ENCODE measurements around the gene GATD1.
A peak's percentile ranks its signal among the peaks of the same experiment; 100 is the strongest.

GATD1 gene

DNA sequence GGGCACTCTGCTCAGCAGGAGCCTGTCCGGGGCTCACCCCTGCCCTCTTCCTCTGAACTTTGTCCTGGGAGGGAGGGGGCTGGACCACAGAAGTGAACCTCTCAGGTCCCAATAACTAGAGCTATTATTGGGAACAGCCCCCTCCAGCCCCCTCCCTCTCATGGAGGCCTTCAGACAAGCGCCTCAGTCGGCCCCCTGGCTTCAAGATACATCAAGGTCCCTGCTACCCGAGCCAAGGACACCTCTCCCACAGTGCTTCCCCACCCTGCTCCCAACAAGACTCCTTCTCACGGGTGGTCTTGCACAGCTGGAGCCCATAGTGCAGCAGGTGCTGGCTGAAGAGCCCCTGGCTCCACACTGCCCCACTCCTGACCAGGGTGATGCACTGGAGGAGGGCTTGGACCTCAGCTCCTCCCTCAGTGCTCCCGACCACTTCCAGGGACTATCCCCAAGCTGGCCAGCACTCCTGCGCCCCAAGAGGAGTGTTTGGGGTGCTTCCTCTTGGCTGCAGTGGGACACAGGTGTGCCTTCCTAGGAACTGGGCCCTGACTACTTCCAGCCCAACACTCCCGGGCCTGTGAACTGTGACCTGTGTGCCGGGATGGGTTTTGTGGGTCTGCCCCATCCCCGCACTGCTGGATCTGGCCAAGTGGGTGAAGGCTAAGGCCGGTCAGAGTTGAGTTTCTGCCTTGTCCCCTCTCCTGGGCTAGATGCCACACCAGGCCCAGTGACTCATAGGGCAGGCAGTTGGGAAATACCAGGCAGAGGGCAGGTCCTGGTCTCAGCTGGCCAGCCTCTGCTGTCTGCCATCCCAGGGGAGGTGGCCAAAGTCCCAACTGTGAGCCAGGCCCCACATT, 43.6 kb upstream of the GATD1 start:
- Histone ChIP-seq H2AFZ (no peak overlapping the region), H3K27ac (no peak overlapping the region), H3K79me2 (peaks cover 2% of the 10 kb centered on the region), H3K9ac (no peak overlapping the region), H3K4me1 (peaks cover 5% of the 10 kb centered on the region), H3K36me3 (ENCODE audit: control insufficient read depth, insufficient read depth, low read length) (no peaks in the 10 kb centered on the region), H3K4me2 (ENCODE audit: low read length) (peak overlapping the region; percentile 81), H3K27me3 (ENCODE audit: control insufficient read depth, insufficient read depth, low read length) (no peaks in the 10 kb centered on the region), H3K9me3 (ENCODE audit: control insufficient read depth, low read length) (no peaks in the 10 kb centered on the region), H3K4me3 (ENCODE audit: low read depth, low read length) (peak overlapping the region; percentile 79)
- TF ChIP-seq, protein P1, sequence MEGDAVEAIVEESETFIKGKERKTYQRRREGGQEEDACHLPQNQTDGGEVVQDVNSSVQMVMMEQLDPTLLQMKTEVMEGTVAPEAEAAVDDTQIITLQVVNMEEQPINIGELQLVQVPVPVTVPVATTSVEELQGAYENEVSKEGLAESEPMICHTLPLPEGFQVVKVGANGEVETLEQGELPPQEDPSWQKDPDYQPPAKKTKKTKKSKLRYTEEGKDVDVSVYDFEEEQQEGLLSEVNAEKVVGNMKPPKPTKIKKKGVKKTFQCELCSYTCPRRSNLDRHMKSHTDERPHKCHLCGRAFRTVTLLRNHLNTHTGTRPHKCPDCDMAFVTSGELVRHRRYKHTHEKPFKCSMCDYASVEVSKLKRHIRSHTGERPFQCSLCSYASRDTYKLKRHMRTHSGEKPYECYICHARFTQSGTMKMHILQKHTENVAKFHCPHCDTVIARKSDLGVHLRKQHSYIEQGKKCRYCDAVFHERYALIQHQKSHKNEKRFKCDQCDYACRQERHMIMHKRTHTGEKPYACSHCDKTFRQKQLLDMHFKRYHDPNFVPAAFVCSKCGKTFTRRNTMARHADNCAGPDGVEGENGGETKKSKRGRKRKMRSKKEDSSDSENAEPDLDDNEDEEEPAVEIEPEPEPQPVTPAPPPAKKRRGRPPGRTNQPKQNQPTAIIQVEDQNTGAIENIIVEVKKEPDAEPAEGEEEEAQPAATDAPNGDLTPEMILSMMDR (IDR thresholded peaks at IDR 0.05), result no peak

GRCh38 chr11:819943-820649, 42.8 kb upstream of the GATD1 start:
- peaks cover 2% of the 10 kb centered on the region for H3K79me2 ChIP-seq
- peak overlapping the region; percentile 75 for H3K27ac ChIP-seq
- H3K9ac ChIP-seq, result no peak overlapping the region
- H3K4me1 ChIP-seq, result peaks cover 5% of the 10 kb centered on the region
- no peaks in the 10 kb centered on the region for H3K27me3 ChIP-seq (ENCODE audit: control insufficient read depth, insufficient read depth, low read length)
- peak overlapping the region; percentile 79 for H3K4me3 ChIP-seq (ENCODE audit: low read depth, low read length)
- H3K36me3 ChIP-seq (ENCODE audit: control insufficient read depth, insufficient read depth, low read length), result no peaks in the 10 kb centered on the region
- TF ChIP-seq, protein P1 (IDR thresholded peaks at IDR 0.05), result no peak
- H2AFZ ChIP-seq, result peak overlapping the region; percentile 51
- no peaks in the 10 kb centered on the region for H3K9me3 ChIP-seq (ENCODE audit: control insufficient read depth, low read length)
- H3K4me2 ChIP-seq (ENCODE audit: low read length), result peak overlapping the region; percentile 81

- H2AFZ ChIP-seq, result peak overlapping the region; percentile 86
- TF ChIP-seq, protein P1 (IDR thresholded peaks at IDR 0.05), result no peak
- H3K27ac ChIP-seq, result peak overlapping the region; percentile 75
- no peaks in the 10 kb centered on the region for H3K36me3 ChIP-seq (ENCODE audit: control insufficient read depth, insufficient read depth, low read length)
- H3K9me3 ChIP-seq (ENCODE audit: control insufficient read depth, low read length), result no peaks in the 10 kb centered on the region
- H3K4me1 ChIP-seq, result peaks cover 5% of the 10 kb centered on the region
- peak overlapping the region; percentile 81 for H3K4me2 ChIP-seq (ENCODE audit: low read length)
- H3K27me3 ChIP-seq (ENCODE audit: control insufficient read depth, insufficient read depth, low read length), result no peaks in the 10 kb centered on the region
- peak overlapping the region; percentile 79 for H3K4me3 ChIP-seq (ENCODE audit: low read depth, low read length)
- peaks cover 2% of the 10 kb centered on the region for H3K79me2 ChIP-seq
- no peak overlapping the region for H3K9ac ChIP-seq
Measured at GRCh38 chr11:819129-819931, 42.0 kb upstream of the GATD1 start.

DNA sequence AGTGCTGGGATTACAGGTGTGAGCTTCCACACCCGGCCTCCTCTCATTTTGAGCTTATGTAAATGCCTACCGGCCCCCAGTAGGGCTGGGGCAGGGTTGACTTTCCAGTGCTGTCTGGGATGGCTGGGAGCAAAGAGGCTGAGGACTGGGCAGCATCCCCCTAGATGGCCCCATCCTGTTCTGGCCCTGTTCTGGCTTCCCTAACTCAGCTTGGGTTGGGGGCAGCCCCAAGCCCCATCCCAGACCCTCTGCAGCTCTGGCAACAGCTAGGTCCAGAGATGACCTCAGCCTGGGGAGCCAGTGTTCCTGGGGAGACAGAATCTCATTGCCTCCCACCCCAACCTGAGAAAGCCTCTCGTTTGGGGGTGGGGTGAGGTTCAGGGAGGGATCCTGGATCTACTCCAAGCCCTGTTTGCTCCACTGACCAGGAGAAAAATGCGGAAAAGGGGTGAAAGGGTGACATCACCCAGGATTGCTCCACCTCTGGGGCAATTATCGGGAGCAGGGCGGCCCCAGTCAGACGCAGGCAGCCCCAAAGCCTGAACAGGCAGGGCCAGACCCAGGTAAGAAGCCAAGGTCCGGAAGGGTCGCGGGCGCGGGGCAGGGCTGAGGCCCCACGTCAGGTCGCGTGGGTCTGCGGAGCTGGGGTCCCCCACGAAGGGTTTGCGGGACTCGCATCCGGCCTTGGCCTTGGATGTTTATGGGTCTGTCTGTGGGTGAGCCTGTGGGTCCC, 41.3 kb upstream of the GATD1 start, which contains the start of gene PNPLA2:
Gene PNPLA2, plus strand, starts transcription at position 519 of the 733 bp plus-strand sequence. CDS start 805 bp downstream, outside the sequence.
- Histone ChIP-seq H3K4me3 (ENCODE audit: low read depth, low read length) (peak within 1 kb of the TSS; percentile 79), H3K27me3 (ENCODE audit: control insufficient read depth, insufficient read depth, low read length) (no peaks in the 10 kb centered on the region), H3K27ac (peak within 1 kb of the TSS; percentile 75), H3K4me1 (peaks cover 5% of the 10 kb centered on the region), H3K79me2 (peaks cover 2% of the 10 kb centered on the region), H2AFZ (peak within 1 kb of the TSS; percentile 86), H3K4me2 (ENCODE audit: low read length) (peak within 1 kb of the TSS; percentile 81), H3K9ac (no peak within 1 kb of the TSS), H3K36me3 (ENCODE audit: control insufficient read depth, insufficient read depth, low read length) (no peaks in the 10 kb centered on the region), H3K9me3 (ENCODE audit: control insufficient read depth, low read length) (no peaks in the 10 kb centered on the region)
- TF ChIP-seq, protein P1 (IDR thresholded peaks at IDR 0.05), result no peak
